HepG2 (cell line): ENCODE results near the gene LUC7L2. TPM values are rescaled to one million over a fixed set of nuclear protein-coding genes. Genes with fewer than 3 reads are reported as not detected.

Experiments
- ATF5 ChIP-seq: sonication (generic); formaldehyde crosslinking; IDR thresholded peaks from 2 replicates; pipeline ENCODE4 v1.4.0; 2020; ENCODE audit warnings: mild to moderate bottlenecking, low read depth, missing genetic modification reagents
- CHD2 ChIP-seq: IDR thresholded peaks from 2 replicates; pipeline ENCODE4 v1.6.1; 2011; ENCODE audit warnings: low read depth, low read length, improper control_type of control experiment
- HMG20A ChIP-seq: IDR thresholded peaks from 2 replicates; pipeline ENCODE4 v1.6.1; 2016; ENCODE audit warnings: borderline replicate concordance
- JUND ChIP-seq: sonication (generic); formaldehyde crosslinking; IDR thresholded peaks from 2 replicates; pipeline ENCODE4 v1.8.0; 2022; ENCODE audit warnings: mild to moderate bottlenecking, missing genetic modification reagents
- KDM5A ChIP-seq: fragments of 200-600 bp; sonication (generic); IDR thresholded peaks from 2 replicates; pipeline ENCODE4 v1.7.0; 2018; ENCODE audit warnings: antibody characterized with exemption, mild to moderate bottlenecking, low read length, borderline replicate concordance
- KIAA2018 ChIP-seq: sonication (generic); formaldehyde crosslinking; IDR thresholded peaks from 2 replicates; pipeline ENCODE4 v1.5.0; 2020; ENCODE audit warnings: mild to moderate bottlenecking, missing genetic modification reagents, borderline replicate concordance
- LBX2 ChIP-seq: sonication (generic); formaldehyde crosslinking; IDR thresholded peaks from 2 replicates; pipeline ENCODE4 v1.5.0; 2020; ENCODE audit warnings: missing genetic modification reagents, mild to moderate bottlenecking, borderline replicate concordance
- TGIF2 ChIP-seq: IDR thresholded peaks from 2 replicates; pipeline ENCODE4 v1.6.1; 2016; ENCODE audit warnings: control low read depth, missing compliant biosample characterization
- THAP9 ChIP-seq: sonication (generic); formaldehyde crosslinking; IDR thresholded peaks from 2 replicates; pipeline ENCODE4; 2020; ENCODE audit warnings: missing genetic modification reagents, mild to moderate bottlenecking, borderline replicate concordance
- TOPORS ChIP-seq: sonication (generic); formaldehyde crosslinking; IDR thresholded peaks from 2 replicates; pipeline ENCODE4 v1.8.0; 2023; ENCODE audit warnings: mild to moderate bottlenecking, missing genetic modification reagents
- ZNF205 ChIP-seq: IDR thresholded peaks from 2 replicates; pipeline ENCODE4 v1.6.1; 2018; ENCODE audit warnings: missing biosample characterization, missing genetic modification reagents
- ZNF251 ChIP-seq: sonication (generic); formaldehyde crosslinking; IDR thresholded peaks from 2 replicates; pipeline ENCODE4 v1.9.0; 2021; ENCODE audit warnings: mild to moderate bottlenecking, missing genetic modification reagents
- ZNF33B ChIP-seq: sonication (generic); formaldehyde crosslinking; IDR thresholded peaks from 2 replicates; pipeline ENCODE4 v1.5.1; 2020; ENCODE audit warnings: mild to moderate bottlenecking, missing genetic modification reagents
- polyA plus RNA-seq, 8 experiments: library from polyadenylated mRNA; depleted of rRNA in 3 of 8; stranded (reverse) in 7 of 8; unstranded in 1 of 8; fragments of >200 nt; fragmentation: Illumina TruSeq in 4 of 8; extraction: Trizol in 4 of 8; gene quantifications; 2 replicates each; pipeline versions ENCODE4 v1.2.1 to v1.2.3, GENCODE V29; 2011 to 2016; ENCODE audit warnings: low read depth in 4 of 8, missing spikeins in 1 of 8, mixed read lengths in 1 of 8; ENCODE audit not compliant: insufficient read depth in 1 of 8
- total RNA-seq, 5 experiments: library from RNA; depleted of rRNA; stranded (reverse); fragments of >200 nt; fragmentation: Illumina TruSeq; extraction: Trizol; gene quantifications; 2 replicates each; pipeline ENCODE4 v1.2.3, GENCODE V29; 2016; ENCODE audit warnings: low read depth in 1 of 5
- TF ChIP-seq, protein P1 (sequence below): sonication (generic); formaldehyde crosslinking; IDR thresholded peaks from 2 replicates; pipeline ENCODE4 v1.5.0; 2020; ENCODE audit warnings: missing genetic modification reagents

The LUC7L2 gene
- total and polyA plus RNA-seq, 2 of the 13 experiments (the other 11 are each of a cell fraction or from before 2014, with no cell fraction given) = 17.9 to 50.7 TPM

- no peak for TF ChIP-seq KIAA2018
- TF ChIP-seq, protein P1, sequence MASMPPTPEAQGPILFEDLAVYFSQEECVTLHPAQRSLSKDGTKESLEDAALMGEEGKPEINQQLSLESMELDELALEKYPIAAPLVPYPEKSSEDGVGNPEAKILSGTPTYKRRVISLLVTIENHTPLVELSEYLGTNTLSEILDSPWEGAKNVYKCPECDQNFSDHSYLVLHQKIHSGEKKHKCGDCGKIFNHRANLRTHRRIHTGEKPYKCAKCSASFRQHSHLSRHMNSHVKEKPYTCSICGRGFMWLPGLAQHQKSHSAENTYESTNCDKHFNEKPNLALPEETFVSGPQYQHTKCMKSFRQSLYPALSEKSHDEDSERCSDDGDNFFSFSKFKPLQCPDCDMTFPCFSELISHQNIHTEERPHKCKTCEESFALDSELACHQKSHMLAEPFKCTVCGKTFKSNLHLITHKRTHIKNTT (CRISPR knock-in tag) = no peak
- TF ChIP-seq TGIF2 (CRISPR knock-in tag) = no peak
- peak; percentile 60 for TF ChIP-seq KDM5A
- no peak for TF ChIP-seq JUND
- no peak for TF ChIP-seq ZNF205 (CRISPR knock-in tag)
- TF ChIP-seq CHD2 = no peak
- no peak for TF ChIP-seq HMG20A (CRISPR knock-in tag)
- TF ChIP-seq ATF5 (CRISPR knock-in tag) = no peak
- TF ChIP-seq LBX2 (CRISPR knock-in tag) = no peak
- TF ChIP-seq TOPORS (CRISPR knock-in tag) = peak; percentile 29; the same call in 1 of the 2 replicates
- TF ChIP-seq ZNF33B (CRISPR knock-in tag) = no peak
- no peak for TF ChIP-seq ZNF251
- TF ChIP-seq THAP9 (CRISPR knock-in tag) = peak; percentile 93
Observed at GRCh38 chr7:139341058-139341775, 18.5 kb upstream of the LUC7L2 start, which contains the start of gene FMC1 (continued).
